Endothelial cell of umbilical vein (primary cell): ENCODE data around the gene BANF2.

ENCODE experiments used
- EZH2 ChIP-seq: IDR thresholded peaks from 2 replicates; pipeline ENCODE4 v1.6.1; 2012; ENCODE audit warnings: borderline replicate concordance, low read depth, mild to moderate bottlenecking, moderate library complexity, low read length, inconsistent platforms; ENCODE audit not compliant: severe bottlenecking
- POLR2A ChIP-seq: IDR thresholded peaks from 2 replicates; pipeline ENCODE4 v1.6.1; 2012; ENCODE audit warnings: low read depth, mild to moderate bottlenecking, control low read depth, low read length
- POLR2AphosphoS5 ChIP-seq: IDR thresholded peaks from 2 replicates; pipeline ENCODE4 v1.6.1; 2012; ENCODE audit warnings: low read depth, mild to moderate bottlenecking, control low read depth, low read length, moderate library complexity; ENCODE audit not compliant: insufficient read depth
- TF ChIP-seq, protein P1 (sequence below): IDR thresholded peaks from 2 replicates; pipeline ENCODE4 v1.6.1; 2011; ENCODE audit not compliant: insufficient read depth, insufficient read length
- TF ChIP-seq, protein P2 (sequence below), 2 donors: IDR thresholded peaks; 1 replicate in 1 of 2; 2 replicates in 1 of 2; pipeline ENCODE4 v1.5.1; 2011; ENCODE audit warnings: low read length in 2 of 2, mild to moderate bottlenecking in 2 of 2, moderate library complexity in 2 of 2, control low read depth in 1 of 2, inconsistent platforms in 1 of 2, low read depth in 1 of 2; ENCODE audit not compliant: insufficient read depth in 1 of 2; ENCODE audit errors: extremely low read depth in 1 of 2

DNA sequence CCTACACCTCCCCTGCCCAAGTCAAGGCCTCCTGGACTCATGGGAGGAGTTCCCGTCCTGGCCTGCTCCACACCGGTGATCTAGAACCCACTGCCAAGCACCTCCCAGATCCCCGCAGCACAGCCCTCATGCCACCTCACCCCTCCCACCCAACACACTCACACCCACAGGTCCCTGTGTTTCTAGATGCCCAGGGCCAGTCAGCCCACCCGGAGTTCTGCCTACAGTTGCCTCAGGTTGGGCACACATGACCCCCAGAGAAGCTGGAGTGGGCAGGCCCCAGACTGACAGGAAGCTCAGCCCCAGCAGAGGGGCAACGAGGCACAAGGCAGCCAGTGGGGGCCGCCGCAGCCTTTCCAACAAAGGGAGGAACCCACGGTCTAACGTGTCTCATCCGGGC, 47.4 kb upstream of the BANF2 start:
- TF ChIP-seq, protein P1, sequence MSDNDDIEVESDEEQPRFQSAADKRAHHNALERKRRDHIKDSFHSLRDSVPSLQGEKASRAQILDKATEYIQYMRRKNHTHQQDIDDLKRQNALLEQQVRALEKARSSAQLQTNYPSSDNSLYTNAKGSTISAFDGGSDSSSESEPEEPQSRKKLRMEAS, result no peak
- TF ChIP-seq POLR2A (no peak), EZH2 (no peak), POLR2AphosphoS5 (no peak)
- TF ChIP-seq, protein P2, sequence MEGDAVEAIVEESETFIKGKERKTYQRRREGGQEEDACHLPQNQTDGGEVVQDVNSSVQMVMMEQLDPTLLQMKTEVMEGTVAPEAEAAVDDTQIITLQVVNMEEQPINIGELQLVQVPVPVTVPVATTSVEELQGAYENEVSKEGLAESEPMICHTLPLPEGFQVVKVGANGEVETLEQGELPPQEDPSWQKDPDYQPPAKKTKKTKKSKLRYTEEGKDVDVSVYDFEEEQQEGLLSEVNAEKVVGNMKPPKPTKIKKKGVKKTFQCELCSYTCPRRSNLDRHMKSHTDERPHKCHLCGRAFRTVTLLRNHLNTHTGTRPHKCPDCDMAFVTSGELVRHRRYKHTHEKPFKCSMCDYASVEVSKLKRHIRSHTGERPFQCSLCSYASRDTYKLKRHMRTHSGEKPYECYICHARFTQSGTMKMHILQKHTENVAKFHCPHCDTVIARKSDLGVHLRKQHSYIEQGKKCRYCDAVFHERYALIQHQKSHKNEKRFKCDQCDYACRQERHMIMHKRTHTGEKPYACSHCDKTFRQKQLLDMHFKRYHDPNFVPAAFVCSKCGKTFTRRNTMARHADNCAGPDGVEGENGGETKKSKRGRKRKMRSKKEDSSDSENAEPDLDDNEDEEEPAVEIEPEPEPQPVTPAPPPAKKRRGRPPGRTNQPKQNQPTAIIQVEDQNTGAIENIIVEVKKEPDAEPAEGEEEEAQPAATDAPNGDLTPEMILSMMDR (IDR thresholded peaks at IDR 0.05; ENCODE audit: extremely low read depth in 1 of 2, insufficient read depth in 1 of 2, low read depth in 1 of 2, low read length in 2 of 2), result no peak
